H9 (cell line): Measurements from ENCODE around the gene GALNT2. TPM values are rescaled to one million over a fixed set of nuclear protein-coding genes. Genes with fewer than 3 reads are reported as not detected.

ENCODE experiments used
- DNase-seq: peaks from one replicate; pipeline ENCODE4 v3.0.0-alpha.2; 2017
- H2AFZ ChIP-seq: one replicate; pipeline ENCODE4 v1.6.1; 2013; ENCODE audit warnings: mild to moderate bottlenecking, low read length, control low read depth, moderate library complexity
- H2AK5ac ChIP-seq: 2 replicates; pipeline ENCODE4 v1.6.1; 2013; ENCODE audit warnings: low read length, control low read depth, mixed read lengths; ENCODE audit not compliant: insufficient read length
- H2BK120ac ChIP-seq: one replicate; pipeline ENCODE4 v1.6.1; 2013; ENCODE audit warnings: low read depth, mild to moderate bottlenecking, low read length, control low read depth, inconsistent platforms; ENCODE audit not compliant: poor library complexity, severe bottlenecking
- H2BK12ac ChIP-seq: 2 replicates; pipeline ENCODE4 v1.6.1; 2013; ENCODE audit warnings: low read length, control low read depth, mixed read lengths, low read depth; ENCODE audit not compliant: insufficient read length
- H2BK15ac ChIP-seq: 2 replicates; pipeline ENCODE4 v1.6.1; 2013; ENCODE audit warnings: low read depth, low read length, control low read depth
- H2BK20ac ChIP-seq: one replicate; pipeline ENCODE4 v1.6.1; 2013; ENCODE audit warnings: low read depth, mild to moderate bottlenecking, low read length, control low read depth, inconsistent platforms; ENCODE audit not compliant: poor library complexity, severe bottlenecking
- H2BK5ac ChIP-seq: 2 replicates; pipeline ENCODE4 v1.6.1; 2013; ENCODE audit warnings: low read length, control low read depth, mixed read lengths; ENCODE audit not compliant: insufficient read length
- H3K14ac ChIP-seq: 2 replicates; pipeline ENCODE4 v1.6.1; 2013; ENCODE audit warnings: low read length, control low read depth; ENCODE audit not compliant: insufficient read depth
- H3K18ac ChIP-seq: 2 replicates; pipeline ENCODE4 v1.6.1; 2013; ENCODE audit warnings: low read depth, mild to moderate bottlenecking, mixed read lengths, low read length, control low read depth; ENCODE audit not compliant: insufficient read length
- H3K23ac ChIP-seq: 2 replicates; pipeline ENCODE4 v1.6.1; 2013; ENCODE audit warnings: low read length, control low read depth, mixed read lengths, low read depth; ENCODE audit not compliant: insufficient read length
- H3K23me2 ChIP-seq: 2 replicates; pipeline ENCODE4 v1.6.1; 2013; ENCODE audit warnings: low read depth, mild to moderate bottlenecking, mixed read lengths, low read length, control low read depth; ENCODE audit not compliant: insufficient read length, poor library complexity, severe bottlenecking
- H3K27ac ChIP-seq: 2 replicates; pipeline ENCODE4 v1.5.1; 2013; ENCODE audit warnings: low read length, control low read depth, mixed read lengths, low read depth; ENCODE audit not compliant: insufficient read length
- H3K27me3 ChIP-seq: 2 replicates; pipeline ENCODE4 v1.6.1; 2013; ENCODE audit warnings: low read length, control low read depth, inconsistent platforms; ENCODE audit not compliant: insufficient read depth
- H3K4ac ChIP-seq: 2 replicates; pipeline ENCODE4 v1.6.1; 2013; ENCODE audit warnings: low read depth, mild to moderate bottlenecking, control low read depth, inconsistent platforms, low read length, moderate library complexity
- H3K4me1 ChIP-seq: 2 replicates; pipeline ENCODE4 v1.6.1; 2013; ENCODE audit warnings: low read length, control low read depth, inconsistent platforms; ENCODE audit not compliant: insufficient read depth
- H3K4me2 ChIP-seq: 2 replicates; pipeline ENCODE4 v1.6.1; 2013; ENCODE audit warnings: low read length, control low read depth, mixed read lengths; ENCODE audit not compliant: insufficient read length, insufficient read depth
- H3K56ac ChIP-seq: 2 replicates; pipeline ENCODE4 v1.6.1; 2013; ENCODE audit warnings: low read depth, mild to moderate bottlenecking, mixed read lengths, low read length, control low read depth; ENCODE audit not compliant: insufficient read length
- H3K79me1 ChIP-seq: 2 replicates; pipeline ENCODE4 v1.6.1; 2013; ENCODE audit warnings: low read depth, mild to moderate bottlenecking, moderate library complexity, low read length, control low read depth, inconsistent platforms; ENCODE audit not compliant: insufficient read depth, poor library complexity, severe bottlenecking
- H3K79me2 ChIP-seq: 2 replicates; pipeline ENCODE4 v1.6.1; 2013; ENCODE audit warnings: low read length, control low read depth, inconsistent platforms; ENCODE audit not compliant: insufficient read depth
- H3K9ac ChIP-seq: 2 replicates; pipeline ENCODE4 v1.6.1; 2013; ENCODE audit warnings: low read length, control low read depth, mixed read lengths; ENCODE audit not compliant: insufficient read length; ENCODE audit errors: extremely low read depth
- H3K9me3 ChIP-seq: one replicate; pipeline ENCODE4 v1.6.1; 2013; ENCODE audit warnings: low read depth, low read length, inconsistent platforms; ENCODE audit not compliant: control insufficient read depth
- H3T11ph ChIP-seq: one replicate; pipeline ENCODE4 v1.6.1; 2013; ENCODE audit warnings: mild to moderate bottlenecking, low read length, control low read depth, inconsistent platforms
- H4K20me1 ChIP-seq: one replicate; pipeline ENCODE4 v1.6.1; 2013; ENCODE audit not compliant: control insufficient read depth, insufficient read length, insufficient read depth
- H4K5ac ChIP-seq: 2 replicates; pipeline ENCODE4 v1.6.1; 2013; ENCODE audit warnings: low read depth, mild to moderate bottlenecking, mixed read lengths, low read length, control low read depth; ENCODE audit not compliant: insufficient read length
- H4K8ac ChIP-seq: replicated peaks from 2 replicates; pipeline ENCODE4 v1.6.1; 2013; ENCODE audit warnings: low read length, control low read depth, mixed read lengths, low read depth; ENCODE audit not compliant: insufficient read length
- H4K91ac ChIP-seq: 2 replicates; pipeline ENCODE4 v1.6.1; 2013; ENCODE audit warnings: low read depth, mild to moderate bottlenecking, moderate library complexity, mixed read lengths, low read length, control low read depth; ENCODE audit not compliant: insufficient read length
- H3K27ac Mint-ChIP-seq, 3 experiments: 2 replicates in 2 of 3; 3 replicates in 1 of 3; pipeline ENCODE4 v1.8.0; 2020 to 2021; ENCODE audit warnings: mixed read lengths in 3 of 3, mild to moderate bottlenecking in 1 of 3, moderate library complexity in 1 of 3
- H3K27me3 Mint-ChIP-seq: 2 replicates; pipeline ENCODE4 v1.8.0; 2021; ENCODE audit warnings: low read depth, mild to moderate bottlenecking, moderate library complexity, mixed read lengths
- H3K36me3 Mint-ChIP-seq, 3 experiments: 2 replicates in 2 of 3; 3 replicates in 1 of 3; pipeline ENCODE4 v1.8.0; 2020 to 2021; ENCODE audit warnings: low read depth in 3 of 3, mixed read lengths in 3 of 3; ENCODE audit not compliant: insufficient read depth in 1 of 3
- H3K4me1 Mint-ChIP-seq, 2 experiments: 2 replicates each; pipeline ENCODE4 v1.8.0; 2020; ENCODE audit warnings: mixed read lengths in 2 of 2
- H3K4me3 Mint-ChIP-seq, 2 experiments: 2 replicates in 1 of 2; 3 replicates in 1 of 2; pipeline ENCODE4 v1.8.0; 2020 to 2021; ENCODE audit warnings: mild to moderate bottlenecking in 2 of 2, mixed read lengths in 2 of 2, moderate library complexity in 1 of 2
- H3K9me3 Mint-ChIP-seq, 2 experiments: 2 replicates in 1 of 2; 3 replicates in 1 of 2; pipeline ENCODE4 v1.8.0; 2020; ENCODE audit warnings: mild to moderate bottlenecking in 2 of 2, mixed read lengths in 2 of 2, moderate library complexity in 1 of 2
- whole genome bisulfite sequencing: extraction: QIAGEN DNeasy Blood & Tissue Kit; methylation state at CpG from one replicate; pipeline ENCODE4 v1.1.7; 2013; ENCODE audit warnings: missing lambda C conversion rate, low lambda C conversion rate, mixed read lengths; ENCODE audit not compliant: insufficient read length; ENCODE audit errors: extremely low coverage; 5-methylcytosine and 5-hydroxymethylcytosine counted together
- total RNA-seq: library from RNA; stranded (reverse); gene quantifications from 2 replicates; pipeline ENCODE4 v1.2.1, GENCODE V29; 2021
- TF ChIP-seq, protein P1 (sequence below): fragments of 200-600 bp; sonication (generic); conservative IDR thresholded peaks from 3 replicates; pipeline ENCODE4 v1.8.0; 2021; ENCODE audit warnings: antibody characterized with exemption, mild to moderate bottlenecking

Gene GALNT2
- total RNA-seq, 1 experiment from 2014 or later: 57.6 TPM

DNA sequence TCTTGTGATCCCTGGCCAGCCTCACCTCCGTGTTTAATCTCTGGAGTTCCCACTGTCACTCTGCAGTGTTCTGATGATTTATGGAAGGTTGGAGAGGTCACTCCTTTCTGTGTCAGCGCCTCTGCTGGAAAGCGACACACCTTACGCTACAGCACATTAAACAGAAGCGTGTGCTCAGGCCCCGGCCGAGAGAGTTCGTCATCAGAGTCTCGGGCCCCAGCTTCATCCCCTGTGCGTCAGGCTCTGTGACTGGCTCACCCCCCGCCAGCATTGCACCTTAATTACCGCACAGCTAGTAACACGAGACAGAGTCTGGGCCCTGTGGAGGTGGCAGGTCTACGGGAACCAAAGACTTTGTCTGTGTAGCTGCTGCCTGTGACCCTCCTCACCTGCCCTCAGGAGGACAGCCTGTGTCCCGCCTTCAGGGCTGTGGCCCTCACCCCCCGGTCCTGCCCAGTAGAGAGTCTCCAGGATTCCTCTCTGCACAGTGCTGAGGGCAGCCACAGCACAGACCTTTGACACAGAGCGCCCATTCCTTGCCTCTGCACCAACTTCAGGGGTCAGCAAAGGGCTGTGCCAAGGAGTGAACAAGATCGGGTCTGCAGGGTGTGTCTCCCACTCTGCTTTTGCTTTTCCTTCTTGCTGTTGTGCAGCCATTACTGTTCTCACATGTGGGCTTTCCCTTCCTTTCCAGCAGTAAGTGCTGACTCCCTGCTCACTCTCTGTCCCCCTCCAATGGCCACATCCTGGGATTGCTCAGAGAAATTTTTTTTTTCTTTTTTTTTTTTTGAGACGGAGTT, 201.5 kb downstream of the GALNT2 start:
- no peaks in the 10 kb centered on the region for H3K79me1 ChIP-seq
- H3K27me3 ChIP-seq: no peaks in the 10 kb centered on the region
- H2BK120ac ChIP-seq: no peak overlapping the region
- H4K5ac ChIP-seq: no peak overlapping the region
- no peak overlapping the region for H2AK5ac ChIP-seq
- no peaks in the 10 kb centered on the region for H3K4me1 ChIP-seq
- no peaks in the 10 kb centered on the region for H3K23me2 ChIP-seq
- H3K18ac ChIP-seq: no peak overlapping the region
- no peak overlapping the region for H2AFZ ChIP-seq
- no peaks in the 10 kb centered on the region for H4K20me1 ChIP-seq
- no peak overlapping the region for H3T11ph ChIP-seq
- no peaks in the 10 kb centered on the region for H3K9me3 ChIP-seq
- H2BK12ac ChIP-seq: no peak overlapping the region
- no peak overlapping the region for H4K91ac ChIP-seq
- peak overlapping the region; percentile 43 to 90 (median 77); a peak in 4 of 7 replicates for H3K27ac Mint-ChIP-seq
- H3K4me1 Mint-ChIP-seq: peaks cover 2% of the 10 kb centered on the region in 2 experiments; a peak in 2 of 4 replicates
- H3K14ac ChIP-seq: no peak overlapping the region
- no peaks in the 10 kb centered on the region for H3K79me2 ChIP-seq
- no peak overlapping the region for H3K27ac ChIP-seq
- H2BK20ac ChIP-seq: no peak overlapping the region
- H3K4ac ChIP-seq: no peak overlapping the region
- no peak overlapping the region for H2BK5ac ChIP-seq
- no peaks in the 10 kb centered on the region; the same call in 1 of the 2 replicates for H3K27me3 Mint-ChIP-seq
- no peak overlapping the region for H2BK15ac ChIP-seq
- peak; percentile 67 for DNase-seq
- H3K9ac ChIP-seq: no peak overlapping the region
- H4K8ac ChIP-seq: no peak overlapping the region
- WGBS: no CpG with 5 or more reads among the region's 19 CpGs
- peaks cover 10 to 24% (median 21%) of the 10 kb centered on the region in 3 experiments; a peak in 6 of 7 replicates for H3K36me3 Mint-ChIP-seq
- no peak overlapping the region for H3K4me2 ChIP-seq
- H3K56ac ChIP-seq: no peak overlapping the region
- H3K23ac ChIP-seq: no peak overlapping the region
- no peak overlapping the region for H3K4me3 Mint-ChIP-seq
- TF ChIP-seq, protein P1, sequence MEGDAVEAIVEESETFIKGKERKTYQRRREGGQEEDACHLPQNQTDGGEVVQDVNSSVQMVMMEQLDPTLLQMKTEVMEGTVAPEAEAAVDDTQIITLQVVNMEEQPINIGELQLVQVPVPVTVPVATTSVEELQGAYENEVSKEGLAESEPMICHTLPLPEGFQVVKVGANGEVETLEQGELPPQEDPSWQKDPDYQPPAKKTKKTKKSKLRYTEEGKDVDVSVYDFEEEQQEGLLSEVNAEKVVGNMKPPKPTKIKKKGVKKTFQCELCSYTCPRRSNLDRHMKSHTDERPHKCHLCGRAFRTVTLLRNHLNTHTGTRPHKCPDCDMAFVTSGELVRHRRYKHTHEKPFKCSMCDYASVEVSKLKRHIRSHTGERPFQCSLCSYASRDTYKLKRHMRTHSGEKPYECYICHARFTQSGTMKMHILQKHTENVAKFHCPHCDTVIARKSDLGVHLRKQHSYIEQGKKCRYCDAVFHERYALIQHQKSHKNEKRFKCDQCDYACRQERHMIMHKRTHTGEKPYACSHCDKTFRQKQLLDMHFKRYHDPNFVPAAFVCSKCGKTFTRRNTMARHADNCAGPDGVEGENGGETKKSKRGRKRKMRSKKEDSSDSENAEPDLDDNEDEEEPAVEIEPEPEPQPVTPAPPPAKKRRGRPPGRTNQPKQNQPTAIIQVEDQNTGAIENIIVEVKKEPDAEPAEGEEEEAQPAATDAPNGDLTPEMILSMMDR: peak; percentile 72
- no peaks in the 10 kb centered on the region for H3K9me3 Mint-ChIP-seq
